NT2/D1 (cell line): ENCODE results near the gene SORBS2.

ENCODE experiments used
- SUZ12 ChIP-seq: IDR thresholded peaks from 2 replicates; pipeline ENCODE4 v1.6.1; 2011; ENCODE audit not compliant: insufficient read length, insufficient read depth; ENCODE audit errors: extremely low read depth
- YY1 ChIP-seq: IDR thresholded peaks from 2 replicates; pipeline ENCODE4 v1.6.1; 2011; ENCODE audit not compliant: insufficient read length, insufficient read depth
- ZNF274 ChIP-seq: IDR thresholded peaks from 2 replicates; pipeline ENCODE4 v1.6.1; 2011; ENCODE audit warnings: mild to moderate bottlenecking, low read depth, low read length

- no peak for TF ChIP-seq ZNF274
- no peak for TF ChIP-seq YY1
- TF ChIP-seq SUZ12: no peak
Observed at GRCh38 chr4:185591679-185592141, 220.3 kb downstream of the SORBS2 start.
